Keratinocyte (primary cell): ENCODE measurements around the gene SMYD3.

Experiments used
- CTCF ChIP-seq, 3 experiments: IDR thresholded peaks in 1 of 3; conservative IDR thresholded peaks in 1 of 3; optimal IDR thresholded peaks in 1 of 3; 2 replicates in 2 of 3; 3 replicates in 1 of 3; pipeline versions ENCODE3 to v1.5.1; 2011; ENCODE audit warnings: low read length in 3 of 3, mild to moderate bottlenecking in 3 of 3, moderate library complexity in 2 of 3, control low read depth in 1 of 3, inconsistent platforms in 1 of 3; ENCODE audit not compliant: insufficient read depth in 2 of 3; ENCODE audit errors: extremely low read depth in 1 of 3
- EZH2 ChIP-seq: IDR thresholded peaks from one replicate; pipeline ENCODE4 v1.6.1; 2012; ENCODE audit warnings: inconsistent platforms, mild to moderate bottlenecking, low read length, moderate library complexity

DNA sequence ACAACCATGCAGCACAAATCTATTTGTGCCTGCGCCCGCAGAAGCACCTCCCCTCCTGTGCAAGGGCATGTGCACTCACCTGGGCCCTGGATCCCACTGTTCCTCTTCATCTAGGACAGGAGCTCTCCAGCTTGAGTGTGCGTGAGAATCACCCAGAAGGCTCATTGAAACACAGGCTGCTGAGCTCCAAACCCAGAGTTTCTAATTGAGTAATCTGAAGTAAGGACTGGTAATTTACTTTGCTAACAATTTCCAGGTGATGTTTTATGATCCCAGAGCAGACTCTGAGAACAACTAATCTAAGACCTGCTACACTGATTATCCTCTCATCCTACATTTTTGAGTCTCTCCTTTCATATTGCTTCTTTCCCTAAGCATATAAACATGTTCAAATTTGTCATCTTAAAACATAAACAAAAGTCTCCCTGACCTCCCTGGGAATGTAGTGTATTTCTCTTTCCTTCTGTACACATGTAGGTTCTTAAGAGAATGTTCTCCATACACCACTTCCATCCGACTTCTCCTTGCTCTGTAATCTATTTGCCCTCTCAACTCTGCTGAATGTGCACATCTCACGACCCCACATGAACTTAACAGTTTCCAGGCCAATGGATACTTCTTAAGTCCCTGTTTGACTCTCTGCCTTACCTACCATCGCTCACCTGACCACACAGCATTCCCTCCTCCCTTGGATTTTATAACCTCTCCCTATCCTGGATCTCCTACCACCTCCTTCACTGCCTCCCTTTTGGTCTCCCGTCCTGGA, 522.5 kb downstream of the SMYD3 start:
- TF ChIP-seq CTCF (optimal IDR thresholded peaks at IDR 0.05 in 1 of 3, IDR thresholded peaks at IDR 0.05 in 1 of 3, conservative IDR thresholded peaks at IDR 0.05 in 1 of 3; ENCODE audit: extremely low read depth in 1 of 3, insufficient read depth in 2 of 3, low read length in 3 of 3) (no peak), EZH2 (no peak)
